NCI-H187 treated with DMSO at 0.1 percent for 48 hours (cell line): ENCODE measurements around the gene STARD8.
"Not testable (repeated sequence)": the region's sequence is repeated elsewhere in the genome, so short reads cannot be mapped to it uniquely, and the experiment has no call there.

ENCODE experiments used
- DNase-seq: peaks from one replicate; lab custom pipeline; 2025; lab: John Stamatoyannopoulos, UW

The STARD8 gene, protein sequence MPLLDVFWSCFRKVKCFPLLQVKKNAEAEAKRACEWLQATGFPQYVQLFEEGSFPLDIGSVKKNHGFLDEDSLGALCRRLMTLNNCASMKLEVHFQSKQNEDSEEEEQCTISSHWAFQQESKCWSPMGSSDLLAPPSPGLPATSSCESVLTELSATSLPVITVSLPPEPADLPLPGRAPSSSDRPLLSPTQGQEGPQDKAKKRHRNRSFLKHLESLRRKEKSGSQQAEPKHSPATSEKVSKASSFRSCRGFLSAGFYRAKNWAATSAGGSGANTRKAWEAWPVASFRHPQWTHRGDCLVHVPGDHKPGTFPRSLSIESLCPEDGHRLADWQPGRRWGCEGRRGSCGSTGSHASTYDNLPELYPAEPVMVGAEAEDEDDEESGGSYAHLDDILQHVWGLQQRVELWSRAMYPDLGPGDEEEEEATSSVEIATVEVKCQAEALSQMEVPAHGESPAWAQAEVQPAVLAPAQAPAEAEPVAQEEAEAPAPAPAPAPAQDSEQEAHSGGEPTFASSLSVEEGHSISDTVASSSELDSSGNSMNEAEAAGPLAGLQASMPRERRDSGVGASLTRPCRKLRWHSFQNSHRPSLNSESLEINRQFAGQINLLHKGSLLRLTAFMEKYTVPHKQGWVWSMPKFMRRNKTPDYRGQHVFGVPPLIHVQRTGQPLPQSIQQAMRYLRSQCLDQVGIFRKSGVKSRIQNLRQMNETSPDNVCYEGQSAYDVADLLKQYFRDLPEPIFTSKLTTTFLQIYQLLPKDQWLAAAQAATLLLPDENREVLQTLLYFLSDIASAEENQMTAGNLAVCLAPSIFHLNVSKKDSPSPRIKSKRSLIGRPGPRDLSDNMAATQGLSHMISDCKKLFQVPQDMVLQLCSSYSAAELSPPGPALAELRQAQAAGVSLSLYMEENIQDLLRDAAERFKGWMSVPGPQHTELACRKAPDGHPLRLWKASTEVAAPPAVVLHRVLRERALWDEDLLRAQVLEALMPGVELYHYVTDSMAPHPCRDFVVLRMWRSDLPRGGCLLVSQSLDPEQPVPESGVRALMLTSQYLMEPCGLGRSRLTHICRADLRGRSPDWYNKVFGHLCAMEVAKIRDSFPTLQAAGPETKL

DNA sequence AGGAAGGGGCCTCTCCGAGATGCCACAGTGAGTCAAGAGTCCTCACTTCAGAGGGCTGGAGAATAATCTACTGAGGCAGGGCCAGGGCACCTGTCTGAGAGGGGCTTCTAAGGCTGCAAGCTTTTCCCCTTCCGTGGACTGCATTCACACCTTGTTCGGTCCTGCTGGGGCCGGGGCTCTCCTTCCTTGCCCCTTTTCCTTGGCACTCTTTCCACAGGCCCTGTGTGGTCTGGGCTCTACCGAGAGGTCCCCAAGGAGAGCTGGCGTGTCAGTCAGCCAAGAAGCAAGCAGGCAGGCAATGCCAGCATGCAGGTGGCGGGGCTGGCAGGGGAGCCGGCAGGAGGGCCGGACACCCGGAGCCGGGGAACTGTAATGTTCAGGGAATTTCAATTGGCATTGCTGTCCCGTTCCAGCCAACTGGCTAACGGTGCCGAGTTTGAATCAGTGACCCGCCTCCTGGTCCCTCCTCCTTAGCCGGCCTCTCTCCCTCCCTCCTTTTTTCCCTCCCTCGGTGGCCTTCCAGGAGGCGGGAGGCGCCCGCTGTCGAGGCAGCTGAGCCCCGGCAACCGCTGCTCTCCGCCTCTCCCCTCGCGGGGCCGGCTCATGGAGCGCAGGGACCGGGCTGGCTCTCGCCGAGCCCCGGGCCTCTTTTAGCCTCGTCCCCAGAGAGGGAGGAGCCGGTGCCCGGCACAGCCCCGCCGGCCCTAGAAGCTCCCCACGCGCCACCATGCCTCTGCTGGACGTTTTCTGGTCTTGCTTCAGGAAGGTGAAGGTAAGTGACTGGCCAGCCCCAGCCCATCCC is at the start of gene STARD8:
STARD8 (plus strand) TSS at position 511 of the 802 bp plus-strand sequence; CDS start at position 728, 217 bp downstream.
- no peak for DNase-seq

DNA sequence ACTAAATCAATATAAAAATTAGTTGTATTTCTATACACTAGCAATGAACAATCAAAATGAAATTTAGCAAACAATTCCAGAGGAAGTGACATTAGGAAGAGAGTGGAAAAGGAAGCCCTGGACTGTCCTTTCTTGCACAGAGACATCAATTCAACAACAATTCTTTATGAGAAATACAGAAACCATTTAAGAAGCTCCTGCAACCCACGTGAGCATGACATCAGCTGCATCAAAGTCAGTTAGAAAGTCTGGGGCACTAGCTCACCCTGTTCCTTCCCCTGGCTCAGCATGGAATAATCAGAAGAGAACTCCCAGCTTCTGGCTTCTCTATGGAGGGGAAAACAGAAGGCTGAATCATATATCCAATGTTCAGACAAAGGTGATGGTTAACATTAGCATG is 48.6 kb upstream of the STARD8 start:
- no peak for DNase-seq

DNA sequence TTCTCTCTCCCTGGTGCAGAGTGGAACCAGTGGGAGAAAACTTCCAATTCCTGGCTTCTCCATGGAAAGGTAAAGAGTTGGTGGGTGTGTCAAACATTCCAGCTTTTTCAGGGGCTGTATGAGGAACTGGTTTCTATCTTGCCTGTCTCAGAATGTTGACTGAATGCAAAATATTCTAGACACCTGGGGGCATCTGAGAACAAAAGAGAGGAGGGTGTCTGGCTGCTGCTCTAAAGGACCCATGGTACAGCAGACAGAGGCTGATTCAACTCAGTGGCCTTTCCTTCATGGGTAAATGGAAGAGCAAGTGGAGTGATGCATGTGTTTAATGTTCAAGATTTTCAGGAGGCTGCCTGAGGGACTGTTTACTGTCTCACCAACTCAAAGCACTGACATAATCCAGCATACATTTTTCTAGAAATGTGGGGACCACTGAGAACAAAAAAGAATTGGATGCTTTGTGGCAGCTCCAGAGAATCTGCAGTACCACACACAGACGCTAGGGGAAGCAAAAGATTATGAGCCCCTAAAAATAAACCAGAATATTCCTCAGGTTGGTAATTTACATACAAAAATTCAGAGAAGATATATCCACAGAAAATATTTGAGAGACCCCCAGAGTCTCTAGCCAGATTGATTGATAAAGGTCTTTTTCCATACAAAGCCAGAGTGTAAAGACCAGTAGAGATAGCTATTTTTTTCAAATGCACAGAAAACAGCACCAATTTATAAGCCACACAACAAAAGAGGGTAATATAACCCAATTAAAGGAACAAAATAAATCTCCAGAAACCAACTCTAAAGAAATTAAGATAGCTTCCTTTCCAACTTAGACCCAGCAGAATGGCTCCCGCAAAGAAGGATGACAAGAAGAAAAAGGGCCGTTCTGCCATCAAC is 48.0 kb upstream of the STARD8 start:
- DNase-seq, result no peak

DNA sequence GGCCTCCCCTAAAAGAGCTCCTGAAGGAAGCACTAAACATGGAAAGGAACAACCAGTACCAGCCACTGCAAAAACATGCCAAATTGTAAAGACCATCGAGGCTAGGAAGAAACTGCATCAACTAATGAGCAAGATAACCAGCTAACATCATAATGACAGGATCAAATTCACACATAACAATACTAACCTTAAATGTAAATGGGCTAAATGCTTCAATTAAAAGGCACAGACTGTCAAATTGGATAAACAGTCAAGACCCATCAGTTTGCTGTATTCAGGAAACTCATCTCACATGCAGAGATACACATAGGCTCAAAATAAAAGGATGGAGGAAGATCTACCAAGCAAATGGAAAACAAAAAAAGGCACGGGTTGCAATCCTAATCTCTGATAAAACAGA is 43.2 kb upstream of the STARD8 start:
- not testable (repeated sequence) for DNase-seq

DNA sequence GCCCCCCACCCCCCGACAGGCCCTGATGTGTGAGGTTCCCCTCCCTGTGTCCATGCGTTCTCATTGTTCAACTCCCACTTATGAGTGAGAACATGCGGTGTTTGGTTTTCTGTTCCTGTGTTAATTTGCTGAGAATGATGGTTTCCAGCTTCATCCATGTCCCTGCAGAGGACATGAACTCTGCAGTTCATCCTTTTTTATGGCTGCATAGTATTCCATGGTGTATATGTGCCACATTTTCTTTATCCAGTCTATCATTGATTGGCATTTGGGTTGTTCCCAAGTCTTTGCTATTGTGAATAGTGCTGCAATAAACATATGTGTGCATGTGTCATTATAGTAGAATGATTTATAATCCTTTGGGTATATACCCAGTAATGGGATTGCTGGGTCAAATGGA is 32.7 kb upstream of the STARD8 start:
- DNase-seq, result not testable (repeated sequence)

DNA sequence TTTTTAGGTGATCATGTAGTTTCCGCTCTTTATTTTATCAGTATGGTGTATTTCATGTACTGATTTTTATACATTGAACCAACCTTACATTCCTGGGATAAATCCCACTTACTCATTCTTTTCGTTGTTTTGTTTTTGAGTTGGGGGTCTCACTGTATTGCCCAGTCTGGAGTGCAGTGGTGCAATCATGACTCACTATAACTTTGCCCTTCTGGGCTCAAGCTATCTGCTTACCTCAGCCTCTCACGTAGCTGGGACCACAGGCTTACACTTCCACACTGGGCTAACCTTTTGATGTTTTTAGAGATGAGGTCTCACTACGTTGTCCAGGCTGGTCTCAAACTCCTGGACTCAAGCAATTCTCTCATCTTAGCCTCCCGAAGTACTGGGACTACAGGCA is 19.5 kb upstream of the STARD8 start:
- no peak for DNase-seq

DNA sequence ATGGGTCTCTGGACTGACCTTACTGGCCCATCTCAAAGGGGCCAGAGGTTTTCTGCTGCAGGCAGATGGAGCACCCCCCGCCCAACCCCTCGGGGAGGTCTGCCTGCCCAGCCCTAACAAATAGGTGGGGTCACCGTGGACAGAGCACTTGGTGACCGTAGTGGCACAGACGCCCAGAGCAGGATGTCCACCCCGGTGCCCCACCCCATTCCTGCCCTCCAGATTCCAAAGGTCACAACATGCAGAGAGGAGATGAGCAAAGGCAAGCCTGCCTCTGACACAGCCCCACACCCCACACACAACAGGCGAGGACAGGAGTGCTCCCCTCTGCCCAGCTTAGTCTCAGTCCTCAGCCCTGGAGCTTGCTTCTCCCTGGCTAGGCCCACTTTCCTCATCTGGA is 17.5 kb upstream of the STARD8 start:
- DNase-seq, result not testable (repeated sequence)

DNA sequence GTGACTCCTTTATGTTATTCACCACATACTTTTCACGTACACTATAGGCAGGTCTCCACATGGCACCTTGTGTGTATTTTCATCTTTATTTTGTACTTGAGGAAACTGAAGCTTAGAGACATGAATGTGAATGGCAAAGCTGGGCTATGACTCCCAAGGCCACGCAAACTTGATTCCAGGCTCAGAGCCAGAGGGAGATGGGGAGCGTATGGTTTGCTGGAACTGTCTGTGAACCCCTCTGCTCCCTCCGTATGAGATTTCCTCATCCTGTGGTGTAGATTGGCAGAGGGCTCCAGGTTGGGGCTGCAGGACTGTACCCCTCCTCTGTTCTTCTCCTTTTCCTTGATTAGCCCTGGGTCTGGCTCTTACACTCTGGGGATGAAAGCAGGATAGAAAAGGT is 16.1 kb upstream of the STARD8 start:
- no peak for DNase-seq

DNA sequence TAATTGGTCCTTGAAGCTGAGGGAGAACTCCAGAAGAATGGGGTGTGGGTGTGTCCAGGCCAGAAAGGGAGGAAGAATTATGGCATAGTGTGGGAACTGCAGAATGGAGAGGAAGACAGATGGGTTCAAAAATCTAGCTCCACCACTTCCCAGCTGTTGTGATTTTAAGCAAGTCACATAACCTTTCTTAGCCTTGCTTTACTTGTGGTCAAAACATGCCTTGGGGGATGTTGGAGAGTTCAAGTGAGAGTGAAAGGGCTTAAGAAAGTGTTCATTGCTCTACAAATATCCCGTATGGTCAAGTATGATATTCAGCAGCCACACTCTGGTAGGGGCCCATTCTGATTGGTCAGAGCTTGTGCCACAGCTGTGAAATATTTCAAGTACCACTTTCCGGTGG is 15.0 kb upstream of the STARD8 start:
- DNase-seq, result no peak

DNA sequence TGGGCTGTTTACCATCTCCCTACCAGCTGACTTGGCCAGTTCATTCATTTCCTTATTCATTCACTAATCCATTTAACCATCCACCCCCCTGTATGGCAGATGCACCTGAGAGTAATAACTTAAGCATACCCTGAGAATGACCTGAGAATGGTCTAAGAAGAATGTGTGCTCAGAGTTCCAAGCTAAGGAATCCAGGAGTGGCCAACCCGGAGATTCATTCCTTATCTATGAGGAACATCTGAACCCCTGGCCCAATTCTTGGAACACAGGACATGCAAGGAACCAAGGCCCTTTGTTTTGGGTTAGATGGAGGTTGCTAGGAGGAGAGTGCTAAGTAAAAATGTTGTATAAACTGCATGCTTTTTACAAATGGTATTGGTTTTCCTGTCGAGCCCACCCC is 13.5 kb upstream of the STARD8 start:
- DNase-seq, result no peak

DNA sequence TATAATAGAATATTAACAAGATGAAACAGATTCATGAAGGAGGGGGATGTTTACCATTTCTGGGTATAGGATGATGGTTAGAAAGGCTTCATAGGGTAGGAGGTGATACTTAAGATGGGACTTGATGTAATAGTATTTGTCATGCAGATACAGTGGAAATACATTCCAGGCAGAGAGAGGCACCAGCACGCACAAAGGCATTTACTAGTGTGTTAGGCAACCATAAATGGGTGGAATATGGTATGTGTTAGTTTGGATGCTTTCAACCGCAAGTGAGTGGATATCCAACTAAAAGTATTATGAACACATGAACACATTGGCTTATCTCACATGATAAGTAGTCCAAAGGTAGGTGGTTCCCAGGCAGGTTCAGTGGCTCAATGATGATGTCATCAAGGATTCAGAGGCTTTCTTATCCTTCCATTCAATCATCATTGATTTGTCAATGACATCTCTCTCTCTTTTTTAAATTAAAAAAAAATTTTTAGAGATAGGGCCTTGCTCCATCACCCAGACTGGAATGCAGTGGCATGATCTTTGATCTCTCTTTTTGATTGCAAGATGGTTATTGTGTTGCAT is 12.7 kb upstream of the STARD8 start:
- no peak for DNase-seq

DNA sequence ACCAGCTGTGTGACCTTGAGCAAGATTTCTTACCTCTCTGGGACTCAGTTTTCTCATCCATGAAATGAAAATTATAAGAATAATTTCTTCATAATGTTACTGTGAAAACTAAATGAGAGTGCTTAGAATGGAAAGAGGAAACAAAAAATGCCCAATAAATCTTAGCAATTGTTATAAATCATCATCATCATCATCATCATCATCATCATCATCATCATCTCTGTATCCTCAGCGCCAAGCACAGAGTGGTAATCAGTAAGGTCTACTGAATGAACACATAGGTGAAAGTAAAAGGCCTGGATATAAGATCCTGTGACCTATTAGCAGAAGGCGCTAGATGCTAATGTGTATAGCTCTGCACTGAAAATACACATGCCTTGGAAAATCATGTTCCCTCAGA is 6.8 kb upstream of the STARD8 start:
- no peak for DNase-seq

DNA sequence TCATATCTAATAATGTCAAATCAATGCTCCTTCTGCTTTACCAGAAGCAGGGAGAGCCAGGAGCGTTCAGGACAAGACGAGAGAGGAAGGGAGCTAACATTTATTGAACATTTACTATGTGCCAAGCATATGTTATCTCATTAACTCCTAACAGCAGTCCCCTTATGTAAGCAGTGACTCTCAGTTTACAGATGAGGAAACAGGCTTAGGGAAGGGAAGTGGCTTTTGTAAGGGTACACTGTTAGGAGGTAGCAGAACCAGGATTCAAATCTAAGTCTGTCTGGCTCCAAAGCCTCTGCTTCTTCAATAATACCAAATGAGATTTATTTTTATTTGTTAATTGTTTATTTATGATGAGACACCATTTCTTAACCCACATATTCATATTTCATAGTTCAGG is 2.6 kb upstream of the STARD8 start:
- no peak for DNase-seq

DNA sequence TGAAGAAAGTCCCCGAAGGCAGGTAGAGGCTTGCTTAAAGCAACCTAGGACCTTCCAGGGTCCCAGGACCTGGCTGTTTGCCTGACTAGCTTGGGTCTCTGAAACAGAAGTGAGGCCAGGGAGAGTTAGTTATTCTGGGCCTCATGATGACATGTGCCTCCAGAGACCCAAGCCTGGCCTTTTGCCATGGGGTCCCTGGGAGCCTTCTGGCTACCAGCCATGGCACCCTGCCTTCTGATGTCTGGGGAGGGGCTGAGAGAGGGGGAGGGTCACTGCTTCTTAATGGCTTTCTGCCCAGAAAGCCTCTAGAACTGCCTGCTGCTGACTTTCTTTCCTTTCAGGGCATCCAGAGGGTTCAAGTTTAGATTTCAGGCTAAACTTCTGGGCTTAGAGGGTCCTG is 1.0 kb upstream of the STARD8 start:
- no peak for DNase-seq

DNA sequence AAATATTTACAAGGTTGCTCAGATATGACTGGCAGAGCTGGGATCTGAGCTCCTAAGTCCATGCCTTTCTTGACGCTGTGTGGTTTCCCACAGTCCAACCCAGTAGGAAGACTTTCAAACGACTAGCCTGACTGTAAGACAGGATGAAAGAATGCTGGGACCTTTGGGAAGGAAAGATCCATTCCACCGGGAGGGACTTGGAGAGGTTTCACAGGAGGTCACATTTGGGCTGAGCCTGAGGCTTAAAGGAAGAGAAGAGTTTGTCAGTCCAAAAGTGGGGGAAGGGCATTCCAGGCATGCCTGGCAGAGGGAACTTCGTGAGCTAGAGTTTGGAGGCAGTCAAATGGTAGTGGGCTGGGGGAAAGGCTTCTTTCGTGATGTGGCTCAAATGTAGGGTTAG is 1.5 kb downstream of the STARD8 start:
- DNase-seq, result no peak

DNA sequence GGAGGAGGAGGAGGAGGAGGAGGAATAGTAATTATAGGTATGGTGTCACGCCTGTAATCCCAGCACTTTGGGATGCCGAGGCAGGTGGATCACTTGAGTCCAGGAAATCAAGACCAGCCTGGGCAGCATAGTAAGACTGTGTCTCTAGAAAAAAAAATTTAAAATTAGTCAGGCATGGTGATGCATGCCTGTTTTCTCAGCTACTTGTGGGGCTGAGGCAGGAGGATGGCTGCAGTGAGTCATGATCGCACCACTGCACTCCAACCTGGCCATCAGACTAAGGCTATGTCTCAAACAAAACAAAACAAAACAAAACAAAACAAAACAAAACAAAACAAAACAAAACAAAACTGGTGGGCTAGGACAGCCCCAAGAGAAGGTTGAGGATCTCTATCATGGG is 3.0 kb downstream of the STARD8 start:
- no peak for DNase-seq

DNA sequence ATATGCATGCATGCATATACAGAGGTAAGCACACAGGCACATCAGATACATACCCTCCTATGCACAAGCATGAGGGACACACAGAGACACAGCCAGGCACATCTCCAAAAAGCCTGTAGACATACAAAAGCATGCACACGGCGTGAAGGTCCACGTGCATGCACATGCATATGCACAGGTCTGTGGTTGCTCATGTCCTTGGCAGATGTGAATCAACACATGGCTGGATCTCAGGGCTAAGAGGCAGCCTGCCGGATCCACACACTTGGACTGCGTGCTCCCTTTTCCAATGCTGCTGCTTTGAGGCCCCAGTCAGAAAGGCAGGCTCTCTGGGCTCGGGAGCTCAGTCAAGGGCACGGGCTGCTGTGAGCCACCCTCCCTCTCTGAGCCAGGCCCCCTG is 3.6 kb downstream of the STARD8 start:
- DNase-seq, result no peak

DNA sequence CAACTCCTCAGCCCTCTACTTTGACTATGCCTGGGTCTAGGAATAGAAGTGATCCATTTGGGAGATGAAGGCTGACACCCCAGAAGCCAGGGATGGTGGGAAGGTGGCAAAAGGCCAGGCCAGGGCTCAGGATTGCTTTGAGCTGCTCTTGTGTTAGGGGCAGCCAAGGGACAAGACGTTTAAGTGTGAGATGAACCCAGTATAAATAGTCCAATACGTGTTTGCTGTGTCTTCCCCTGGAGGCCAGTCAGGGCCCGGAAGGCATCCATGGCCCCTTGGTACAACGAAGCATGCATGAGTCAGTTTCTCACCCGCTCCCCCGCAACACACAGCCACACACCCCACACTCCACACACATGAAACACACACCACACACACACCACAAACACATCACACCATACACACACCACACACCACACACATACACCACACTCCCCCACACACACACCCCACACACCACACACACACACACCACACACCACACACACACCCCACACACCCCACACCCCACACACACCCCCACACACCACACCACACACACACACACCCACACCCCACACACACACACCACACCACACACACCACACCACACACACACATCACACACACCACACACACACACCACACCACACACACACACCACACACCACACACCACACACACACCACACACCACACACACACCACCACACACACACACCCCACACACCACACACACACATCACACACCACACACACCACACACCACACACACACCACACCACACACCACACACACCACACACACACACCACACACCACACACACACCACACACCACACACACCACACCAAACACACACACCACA is 5.1 kb downstream of the STARD8 start:
- no peak for DNase-seq

DNA sequence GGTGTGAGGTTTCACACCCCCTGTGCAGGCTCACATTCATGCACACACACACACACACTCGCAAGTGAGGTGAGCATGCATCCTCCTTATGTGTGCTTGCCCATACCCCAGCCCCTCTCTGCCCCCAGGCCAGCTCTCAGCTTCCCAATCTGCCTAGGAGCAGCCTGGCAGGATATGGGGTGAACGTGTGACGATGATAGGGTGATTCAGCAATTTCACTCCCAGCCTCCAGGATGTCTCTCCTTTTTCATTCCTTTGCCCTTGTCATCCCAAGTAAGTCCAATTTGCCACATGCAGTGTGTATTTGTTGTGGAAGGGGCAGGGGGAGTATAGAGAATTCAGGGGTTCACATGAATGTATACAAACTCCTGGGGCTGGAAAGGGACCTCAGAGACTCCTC is 7.2 kb downstream of the STARD8 start:
- DNase-seq, result no peak

DNA sequence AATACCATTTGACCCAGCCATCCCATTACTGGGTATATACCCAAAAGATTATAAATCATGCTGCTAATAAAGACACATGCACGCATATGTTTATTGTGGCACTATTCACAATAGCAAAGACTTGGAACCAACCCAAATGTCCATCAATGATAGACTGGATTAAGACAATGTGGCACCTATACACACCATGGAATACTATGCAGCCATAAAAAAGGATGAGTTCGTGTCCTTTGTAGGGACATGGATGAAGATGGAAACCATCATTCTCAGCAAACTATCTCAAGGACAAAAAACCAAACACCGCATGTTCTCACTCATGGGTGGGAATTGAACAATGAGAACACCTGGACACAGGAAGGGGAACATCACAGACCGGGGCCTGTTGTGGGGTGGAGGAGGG is 9.0 kb downstream of the STARD8 start:
- not testable (repeated sequence) for DNase-seq
